ENCODE data around the gene LMX1B.
A peak's percentile ranks its signal among the peaks of the same experiment; 100 is the strongest.

LMX1B gene

GRCh38 chr9:126700903-126701812, 87.4 kb downstream of the LMX1B start:
- no peak overlapping the region for H3K4me3 ChIP-seq (ENCODE audit: low read depth, low read length)
- TF ChIP-seq CTCF (conservative IDR thresholded peaks at IDR 0.05; ENCODE audit: low read depth, low read length): no peak
- DNase-seq (ENCODE audit: low read depth): no peak

- no peak overlapping the region for H3K4me3 ChIP-seq (ENCODE audit: low read depth, low read length)
- no peak for DNase-seq (ENCODE audit: low read depth)
- TF ChIP-seq CTCF (conservative IDR thresholded peaks at IDR 0.05; ENCODE audit: low read depth, low read length): no peak
Observed at GRCh38 chr9:126701813-126702140, 88.0 kb downstream of the LMX1B start.

- no peak for DNase-seq (ENCODE audit: low read depth)
- H3K4me3 ChIP-seq (ENCODE audit: low read depth, low read length): no peak overlapping the region
- peak; percentile 68 for TF ChIP-seq CTCF (conservative IDR thresholded peaks at IDR 0.05; ENCODE audit: low read depth, low read length)
Observed at GRCh38 chr9:126702151-126703001, 88.6 kb downstream of the LMX1B start.

GRCh38 chr9:126703002-126703865, 89.5 kb downstream of the LMX1B start:
- TF ChIP-seq CTCF (conservative IDR thresholded peaks at IDR 0.05; ENCODE audit: low read depth, low read length): no peak
- DNase-seq (ENCODE audit: low read depth): no peak

GRCh38 chr9:126703866-126704156, 90.1 kb downstream of the LMX1B start:
- no peak for DNase-seq (ENCODE audit: low read depth)
- H3K4me3 ChIP-seq (ENCODE audit: low read depth, low read length): no peak overlapping the region
- no peak for TF ChIP-seq CTCF (conservative IDR thresholded peaks at IDR 0.05; ENCODE audit: low read depth, low read length)

More at GRCh38 chr9:126703002-126703865, 89.5 kb downstream of the LMX1B start:
- H3K4me3 ChIP-seq (ENCODE audit: low read depth, low read length): no peak overlapping the region

- peak; percentile 3 for TF ChIP-seq CTCF (conservative IDR thresholded peaks at IDR 0.05; ENCODE audit: low read depth, low read length)
- no peak overlapping the region for H3K4me3 ChIP-seq (ENCODE audit: low read depth, low read length)
- peak; percentile 66 for DNase-seq (ENCODE audit: low read depth)
Observed at GRCh38 chr9:126704157-126704891, 90.6 kb downstream of the LMX1B start.
